HEK293 (cell line): Measurements from ENCODE around the gene HSPA4L.

Source experiments
- CTCF ChIA-PET: fragments of 350-600 bp; formaldehyde crosslinking; extraction: SDS; loops from one replicate; lab custom pipeline; 2021; ENCODE audit warnings: antibody characterized with exemption; lab: Yijun Ruan, JAX
- POLR2A ChIA-PET: fragments of 300-600 bp; formaldehyde crosslinking; extraction: SDS; loops from one replicate; lab custom pipeline; 2020; ENCODE audit warnings: antibody characterized with exemption, inconsistent platforms; lab: Yijun Ruan, JAX
- H3K27ac ChIP-seq: fragments of 200-500 bp; sonication (Bioruptor generic); 2 replicates; pipeline ENCODE4 v1.5.1; 2014; ENCODE audit warnings: low read depth, low read length, control low read depth, inconsistent platforms; ENCODE audit errors: extremely low read depth
- H3K36me3 ChIP-seq, 2 experiments: fragments of 200-500 bp in 1 of 2; sonication (Bioruptor generic) in 1 of 2; 1 replicate in 1 of 2; 2 replicates in 1 of 2; pipeline ENCODE4 v1.5.1; 2014 to 2017; ENCODE audit warnings: inconsistent platforms in 2 of 2, low read length in 2 of 2; ENCODE audit not compliant: control insufficient read depth in 2 of 2, insufficient read depth in 1 of 2
- H3K4me1 ChIP-seq: fragments of 200-500 bp; sonication (Bioruptor generic); 2 replicates; pipeline ENCODE4 v1.5.1; 2014; ENCODE audit warnings: mild to moderate bottlenecking, low read length, inconsistent platforms; ENCODE audit not compliant: control insufficient read depth, insufficient read depth
- H3K4me3 ChIP-seq: 2 replicates; pipeline ENCODE4 v1.5.1; 2011; ENCODE audit warnings: low read depth, mild to moderate bottlenecking, control low read depth, low read length, moderate library complexity
- H3K9me3 ChIP-seq: fragments of 200-500 bp; sonication (Bioruptor generic); 2 replicates; pipeline ENCODE4 v1.5.1; 2014; ENCODE audit warnings: low read depth, low read length, inconsistent platforms; ENCODE audit not compliant: control insufficient read depth, insufficient read depth
- YY1 ChIP-seq: fragments of 450-650 bp; formaldehyde crosslinking; IDR thresholded peaks from 2 replicates; pipeline ENCODE4 v1.5.1; 2018; ENCODE audit warnings: missing biosample characterization, missing genetic modification characterization
- YY2 ChIP-seq: fragments of 450-650 bp; formaldehyde crosslinking; IDR thresholded peaks from 2 replicates; pipeline ENCODE4 v1.5.1; 2016; ENCODE audit warnings: missing biosample characterization, missing genetic modification characterization
- ZIC2 ChIP-seq: fragments of 450-650 bp; formaldehyde crosslinking; IDR thresholded peaks from 2 replicates; pipeline ENCODE4 v1.5.1; 2016; ENCODE audit warnings: missing biosample characterization, missing genetic modification characterization
- ZNF133 ChIP-seq: fragments of 450-650 bp; formaldehyde crosslinking; IDR thresholded peaks from 2 replicates; pipeline ENCODE4 v1.5.1; 2016; ENCODE audit warnings: missing biosample characterization, missing genetic modification characterization
- ZNF175 ChIP-seq: fragments of 450-650 bp; formaldehyde crosslinking; IDR thresholded peaks from 2 replicates; pipeline ENCODE4 v1.5.1; 2016; ENCODE audit warnings: missing biosample characterization, missing genetic modification characterization
- ZNF26 ChIP-seq: fragments of 450-650 bp; formaldehyde crosslinking; IDR thresholded peaks from 2 replicates; pipeline ENCODE4 v1.5.1; 2016; ENCODE audit warnings: missing biosample characterization, missing genetic modification characterization
- ZNF366 ChIP-seq: fragments of 450-650 bp; formaldehyde crosslinking; conservative IDR thresholded peaks from 2 replicates; pipeline ENCODE4 v1.5.1; 2016; ENCODE audit warnings: missing biosample characterization, missing genetic modification characterization
- ZNF391 ChIP-seq: fragments of 450-650 bp; formaldehyde crosslinking; IDR thresholded peaks from 2 replicates; pipeline ENCODE4 v1.5.1; 2016; ENCODE audit warnings: low read depth, missing biosample characterization, missing genetic modification characterization, borderline replicate concordance
- ZNF449 ChIP-seq: fragments of 450-650 bp; formaldehyde crosslinking; IDR thresholded peaks from 2 replicates; pipeline ENCODE4 v1.5.1; 2017; ENCODE audit warnings: missing biosample characterization, mild to moderate bottlenecking, missing genetic modification characterization, moderate library complexity
- ZNF514 ChIP-seq: fragments of 450-650 bp; formaldehyde crosslinking; IDR thresholded peaks from 2 replicates; pipeline ENCODE4 v1.5.1; 2016; ENCODE audit warnings: missing biosample characterization, missing genetic modification characterization
- ZNF530 ChIP-seq: fragments of 450-650 bp; formaldehyde crosslinking; IDR thresholded peaks from 2 replicates; pipeline ENCODE4 v1.5.1; 2016; ENCODE audit warnings: low read depth, missing biosample characterization, missing genetic modification characterization
- ZNF654 ChIP-seq: fragments of 450-650 bp; formaldehyde crosslinking; IDR thresholded peaks from 2 replicates; pipeline ENCODE4 v1.5.1; 2016; ENCODE audit warnings: low read depth, missing biosample characterization, missing genetic modification characterization
- TF ChIP-seq, protein P1 (sequence below): fragments of 450-650 bp; formaldehyde crosslinking; IDR thresholded peaks from 2 replicates; pipeline ENCODE4 v1.5.1; 2016; ENCODE audit warnings: missing biosample characterization, missing genetic modification characterization
- TF ChIP-seq, protein P2 (sequence below): fragments of 450-650 bp; formaldehyde crosslinking; IDR thresholded peaks from 2 replicates; pipeline ENCODE4 v1.5.1; 2016; ENCODE audit warnings: missing biosample characterization, missing genetic modification characterization

The HSPA4L gene

DNA sequence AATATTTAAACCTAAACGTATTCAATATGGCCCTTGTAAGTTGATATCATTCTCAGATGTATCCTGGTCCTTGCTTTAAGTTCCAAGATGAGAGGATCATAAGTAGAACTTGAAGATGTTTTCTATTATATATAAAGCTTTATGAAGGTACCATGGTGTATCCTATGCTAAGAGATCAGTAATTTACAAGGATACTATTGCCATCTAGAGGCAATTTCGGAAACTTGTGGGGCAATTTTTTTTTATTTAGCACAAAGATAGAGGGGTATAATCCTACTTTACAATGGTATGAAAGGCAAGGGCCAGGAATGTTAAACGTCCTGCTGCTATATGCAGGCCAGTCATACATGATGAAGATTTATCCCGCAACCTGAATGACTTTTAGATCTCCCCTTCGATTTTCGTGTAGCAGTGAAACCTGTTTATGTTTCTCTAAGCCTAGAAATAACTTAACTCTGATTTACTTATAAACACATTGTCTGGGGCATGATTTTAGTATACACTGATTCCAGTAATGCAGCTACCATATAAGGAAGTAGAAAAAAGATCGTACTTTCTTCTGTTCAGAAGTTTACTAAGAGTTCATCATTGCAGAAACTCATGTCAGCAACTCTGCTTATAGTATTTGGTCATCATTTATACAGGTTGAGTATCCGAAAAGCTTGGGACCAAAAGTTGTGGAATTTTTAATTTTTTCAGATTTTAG, 49.3 kb upstream of the HSPA4L start:
- no peaks in the 10 kb centered on the region for H3K4me1 ChIP-seq
- POLR2A ChIA-PET, result interaction anchor here (0.5 to 1.5 kb wide), 2 partner anchors 49 to 109 kb away, joined by 4 read pairs; partner anchors contain the start of gene HSPA4L
- no peak overlapping the region for H3K27ac ChIP-seq
- H3K9me3 ChIP-seq, result no peaks in the 10 kb centered on the region
- H3K4me3 ChIP-seq, result no peak overlapping the region
- H3K36me3 ChIP-seq, result no peaks in the 10 kb centered on the region
- TF ChIP-seq, protein P1, sequence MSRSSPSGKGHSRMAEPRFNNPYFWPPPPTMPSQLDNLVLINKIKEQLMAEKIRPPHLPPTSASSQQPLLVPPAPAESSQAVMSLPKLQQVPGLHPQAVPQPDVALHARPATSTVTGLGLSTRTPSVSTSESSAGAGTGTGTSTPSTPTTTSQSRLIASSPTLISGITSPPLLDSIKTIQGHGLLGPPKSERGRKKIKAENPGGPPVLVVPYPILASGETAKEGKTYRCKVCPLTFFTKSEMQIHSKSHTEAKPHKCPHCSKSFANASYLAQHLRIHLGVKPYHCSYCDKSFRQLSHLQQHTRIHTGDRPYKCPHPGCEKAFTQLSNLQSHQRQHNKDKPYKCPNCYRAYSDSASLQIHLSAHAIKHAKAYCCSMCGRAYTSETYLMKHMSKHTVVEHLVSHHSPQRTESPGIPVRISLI (tag by site-specific recombination), result 0 out of 2 replicates have a peak, but pooled peaks have one; percentile 34
- peak; percentile 83 for TF ChIP-seq ZNF530 (tag by site-specific recombination)
- peak; percentile 65 for TF ChIP-seq ZNF654
- no peak for TF ChIP-seq ZNF449 (tag by site-specific recombination)
- TF ChIP-seq ZNF391 (tag by site-specific recombination), result no peak
- CTCF ChIA-PET, result interaction anchor here (0.5 to 4.4 kb wide), 27 partner anchors 9 to 1383 kb away, joined by 3 to 83 read pairs (median 3); no protein-coding TSS in a partner anchor

DNA sequence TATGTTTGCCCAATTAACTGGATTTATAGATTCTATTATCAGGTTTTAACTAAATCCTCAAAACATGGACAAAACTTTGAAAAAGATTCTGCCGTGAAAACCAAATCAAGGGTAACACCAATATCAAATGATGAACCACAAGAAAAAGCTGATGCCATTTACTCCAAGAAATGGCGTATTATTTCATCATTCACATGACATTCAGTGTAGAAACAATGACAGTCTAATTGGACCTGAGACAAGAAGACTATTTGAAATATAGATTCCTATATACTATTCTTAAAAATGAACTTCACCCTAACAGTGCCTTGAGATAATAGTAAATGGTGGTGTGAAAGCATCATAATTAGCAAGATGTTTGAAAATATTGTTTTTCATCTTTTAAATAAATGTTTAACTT, 47.1 kb upstream of the HSPA4L start:
- Histone ChIP-seq H3K9me3 (no peaks in the 10 kb centered on the region), H3K4me3 (no peak overlapping the region), H3K4me1 (no peaks in the 10 kb centered on the region), H3K36me3 (no peaks in the 10 kb centered on the region), H3K27ac (no peak overlapping the region)
- no peak for TF ChIP-seq ZNF26
- TF ChIP-seq YY1 (tag by site-specific recombination), result no peak
- TF ChIP-seq ZNF133, result no peak
- no peak for TF ChIP-seq ZNF175 (tag by site-specific recombination)
- ChIA-PET CTCF (interaction anchor here (0.6 to 4.4 kb wide), 3 partner anchors 129 to 186 kb away, joined by 4 to 83 read pairs (median 5); no protein-coding TSS in a partner anchor), POLR2A (interaction anchor here (0.6 kb wide), 2 partner anchors 137 to 326 kb away, joined by 3 to 4 read pairs; partner anchors contain the start of gene LARP1B)

GRCh38 chr4:127737295-127737694, 44.8 kb upstream of the HSPA4L start:
- H3K4me1 ChIP-seq, result no peaks in the 10 kb centered on the region
- ChIA-PET POLR2A (no interaction called here), CTCF (no interaction called here)
- H3K4me3 ChIP-seq, result no peak overlapping the region
- no peaks in the 10 kb centered on the region for H3K9me3 ChIP-seq
- no peak overlapping the region for H3K27ac ChIP-seq
- no peaks in the 10 kb centered on the region for H3K36me3 ChIP-seq
- TF ChIP-seq YY2 (tag by site-specific recombination) (no peak), ZNF366 (tag by site-specific recombination) (no peak), ZIC2 (tag by site-specific recombination) (no peak), ZNF514 (no peak)
- TF ChIP-seq, protein P2, sequence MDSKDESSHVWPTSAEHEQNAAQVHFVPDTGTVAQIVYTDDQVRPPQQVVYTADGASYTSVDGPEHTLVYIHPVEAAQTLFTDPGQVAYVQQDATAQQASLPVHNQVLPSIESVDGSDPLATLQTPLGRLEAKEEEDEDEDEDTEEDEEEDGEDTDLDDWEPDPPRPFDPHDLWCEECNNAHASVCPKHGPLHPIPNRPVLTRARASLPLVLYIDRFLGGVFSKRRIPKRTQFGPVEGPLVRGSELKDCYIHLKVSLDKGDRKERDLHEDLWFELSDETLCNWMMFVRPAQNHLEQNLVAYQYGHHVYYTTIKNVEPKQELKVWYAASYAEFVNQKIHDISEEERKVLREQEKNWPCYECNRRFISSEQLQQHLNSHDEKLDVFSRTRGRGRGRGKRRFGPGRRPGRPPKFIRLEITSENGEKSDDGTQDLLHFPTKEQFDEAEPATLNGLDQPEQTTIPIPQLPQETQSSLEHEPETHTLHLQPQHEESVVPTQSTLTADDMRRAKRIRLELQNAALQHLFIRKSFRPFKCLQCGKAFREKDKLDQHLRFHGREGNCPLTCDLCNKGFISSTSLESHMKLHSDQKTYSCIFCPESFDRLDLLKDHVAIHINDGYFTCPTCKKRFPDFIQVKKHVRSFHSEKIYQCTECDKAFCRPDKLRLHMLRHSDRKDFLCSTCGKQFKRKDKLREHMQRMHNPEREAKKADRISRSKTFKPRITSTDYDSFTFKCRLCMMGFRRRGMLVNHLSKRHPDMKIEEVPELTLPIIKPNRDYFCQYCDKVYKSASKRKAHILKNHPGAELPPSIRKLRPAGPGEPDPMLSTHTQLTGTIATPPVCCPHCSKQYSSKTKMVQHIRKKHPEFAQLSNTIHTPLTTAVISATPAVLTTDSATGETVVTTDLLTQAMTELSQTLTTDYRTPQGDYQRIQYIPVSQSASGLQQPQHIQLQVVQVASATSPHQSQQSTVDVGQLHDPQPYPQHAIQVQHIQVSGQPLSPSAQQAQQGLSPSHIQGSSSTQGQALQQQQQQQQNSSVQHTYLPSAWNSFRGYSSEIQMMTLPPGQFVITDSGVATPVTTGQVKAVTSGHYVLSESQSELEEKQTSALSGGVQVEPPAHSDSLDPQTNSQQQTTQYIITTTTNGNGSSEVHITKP (tag by site-specific recombination), result no peak
